Activated B cell treated with CpG ODN at 0.5 μM for 24 hours (primary cell): ENCODE results near the gene TFF2. TPM values are rescaled to one million over a fixed set of nuclear protein-coding genes. Genes with fewer than 3 reads are reported as not detected.

Experiments used
- ATAC-seq: fragments of 200-7000 bp; cut with Tn5 transposase; one replicate; pipeline ENCODE4 v1.10.0; 2021; ENCODE audit warnings: low read depth, mild to moderate bottlenecking, moderate library complexity
- CTCF ChIA-PET: fragments of 350-600 bp; sonication (Branson Sonifier 250); formaldehyde crosslinking; loops from one replicate; lab custom pipeline; 2021; ENCODE audit warnings: antibody characterized with exemption; lab: Charles Lee
- POLR2A ChIA-PET: fragments of 350-600 bp; sonication (Branson Sonifier 250); formaldehyde crosslinking; loops from one replicate; lab custom pipeline; 2021; ENCODE audit warnings: antibody characterized with exemption; lab: Charles Lee
- DNase-seq: peaks from one replicate; pipeline ENCODE4 v3.0.0; 2022
- H3K27ac Mint-ChIP-seq: one replicate; pipeline ENCODE4 v1.8.0; 2020; ENCODE audit warnings: mixed read lengths
- H3K27me3 Mint-ChIP-seq: one replicate; pipeline ENCODE4 v1.8.0; 2021; ENCODE audit warnings: mixed read lengths
- H3K36me3 Mint-ChIP-seq: one replicate; pipeline ENCODE4 v1.8.0; 2021; ENCODE audit warnings: low read depth, mixed read lengths
- H3K4me1 Mint-ChIP-seq: one replicate; pipeline ENCODE4 v1.8.0; 2021; ENCODE audit warnings: mixed read lengths
- H3K4me3 Mint-ChIP-seq: one replicate; pipeline ENCODE4 v1.8.0; 2020; ENCODE audit warnings: mild to moderate bottlenecking, mixed read lengths
- H3K9me3 Mint-ChIP-seq: one replicate; pipeline ENCODE4 v1.8.0; 2020; ENCODE audit warnings: mixed read lengths
- intact Hi-C: fragments of 100-400 bp; cut with micrococcal nuclease; formaldehyde crosslinking; loops from one replicate; pipeline ENCODE4 v1.15.1; 2024
- total RNA-seq: library from RNA; stranded (reverse); gene quantifications from 2 replicates; pipeline ENCODE4 v1.2.3, GENCODE V29; 2022
- TF ChIP-seq, protein P1 (sequence below): fragments of 200-600 bp; IDR thresholded peaks from one replicate; pipeline ENCODE4 v1.8.0; 2022; ENCODE audit warnings: antibody characterized with exemption, mild to moderate bottlenecking

The TFF2 gene
- total RNA-seq, 1 donor from 2014 or later = not detected

DNA sequence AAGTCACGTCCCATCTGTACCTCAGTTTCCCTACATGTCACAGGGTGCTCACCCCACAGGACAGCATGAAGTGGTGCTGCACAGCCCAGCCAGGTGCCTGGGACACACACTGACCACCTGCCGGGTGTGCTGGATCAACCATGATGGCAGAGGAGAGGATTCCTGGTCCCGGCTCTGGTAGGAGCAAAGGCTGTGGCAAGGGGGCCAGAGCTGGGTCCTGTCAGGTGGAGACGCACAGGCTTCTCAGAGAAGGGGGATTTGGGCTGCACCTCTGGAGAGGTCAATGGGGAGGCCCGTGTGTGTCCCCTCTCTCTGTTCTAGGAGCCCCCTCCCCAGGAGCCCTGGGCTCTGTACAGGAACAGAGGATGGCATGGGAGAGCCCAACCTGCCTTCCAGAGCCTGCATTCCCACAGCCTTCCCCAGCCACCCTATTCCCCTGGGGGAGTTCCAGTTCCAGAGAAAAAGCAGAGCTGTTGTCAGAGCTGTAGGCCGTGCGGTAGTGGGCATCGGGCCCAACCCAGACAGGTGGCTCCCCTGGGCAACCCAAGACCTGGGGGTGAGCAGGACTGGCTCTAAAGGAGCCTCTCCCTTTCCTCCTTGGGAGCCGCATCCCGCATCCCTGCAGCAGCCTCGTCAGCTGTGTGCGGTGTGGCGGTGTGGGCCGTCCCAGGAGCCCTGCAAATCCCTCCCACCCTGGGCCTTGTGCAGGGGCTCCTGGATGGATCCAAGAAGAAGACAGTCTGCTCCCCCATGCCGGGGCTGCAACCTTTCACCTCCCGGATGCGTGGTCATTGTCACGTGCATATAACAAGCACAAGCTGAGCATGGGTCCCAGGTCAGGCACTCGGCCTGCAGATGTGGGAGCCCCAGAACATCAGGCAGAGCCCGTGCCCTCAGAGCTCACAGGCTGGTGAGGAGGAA is 32.7 kb downstream of the TFF2 start:
- ATAC-seq (no peak), DNase-seq (no peak)
- Mint-ChIP-seq H3K36me3 (no peaks in the 10 kb centered on the region), H3K9me3 (no peaks in the 10 kb centered on the region), H3K27me3 (peaks cover 5% of the 10 kb centered on the region), H3K27ac (no peak overlapping the region), H3K4me1 (peaks cover 17% of the 10 kb centered on the region), H3K4me3 (no peak overlapping the region)
- CTCF ChIA-PET = interaction anchor here (1.0 kb wide), 1 partner anchor 8 kb away, joined by 5 read pairs; no protein-coding TSS in a partner anchor
- TF ChIP-seq, protein P1, sequence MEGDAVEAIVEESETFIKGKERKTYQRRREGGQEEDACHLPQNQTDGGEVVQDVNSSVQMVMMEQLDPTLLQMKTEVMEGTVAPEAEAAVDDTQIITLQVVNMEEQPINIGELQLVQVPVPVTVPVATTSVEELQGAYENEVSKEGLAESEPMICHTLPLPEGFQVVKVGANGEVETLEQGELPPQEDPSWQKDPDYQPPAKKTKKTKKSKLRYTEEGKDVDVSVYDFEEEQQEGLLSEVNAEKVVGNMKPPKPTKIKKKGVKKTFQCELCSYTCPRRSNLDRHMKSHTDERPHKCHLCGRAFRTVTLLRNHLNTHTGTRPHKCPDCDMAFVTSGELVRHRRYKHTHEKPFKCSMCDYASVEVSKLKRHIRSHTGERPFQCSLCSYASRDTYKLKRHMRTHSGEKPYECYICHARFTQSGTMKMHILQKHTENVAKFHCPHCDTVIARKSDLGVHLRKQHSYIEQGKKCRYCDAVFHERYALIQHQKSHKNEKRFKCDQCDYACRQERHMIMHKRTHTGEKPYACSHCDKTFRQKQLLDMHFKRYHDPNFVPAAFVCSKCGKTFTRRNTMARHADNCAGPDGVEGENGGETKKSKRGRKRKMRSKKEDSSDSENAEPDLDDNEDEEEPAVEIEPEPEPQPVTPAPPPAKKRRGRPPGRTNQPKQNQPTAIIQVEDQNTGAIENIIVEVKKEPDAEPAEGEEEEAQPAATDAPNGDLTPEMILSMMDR = no peak
- POLR2A ChIA-PET = no interaction called here
- intact Hi-C loops = no loop called here

DNA sequence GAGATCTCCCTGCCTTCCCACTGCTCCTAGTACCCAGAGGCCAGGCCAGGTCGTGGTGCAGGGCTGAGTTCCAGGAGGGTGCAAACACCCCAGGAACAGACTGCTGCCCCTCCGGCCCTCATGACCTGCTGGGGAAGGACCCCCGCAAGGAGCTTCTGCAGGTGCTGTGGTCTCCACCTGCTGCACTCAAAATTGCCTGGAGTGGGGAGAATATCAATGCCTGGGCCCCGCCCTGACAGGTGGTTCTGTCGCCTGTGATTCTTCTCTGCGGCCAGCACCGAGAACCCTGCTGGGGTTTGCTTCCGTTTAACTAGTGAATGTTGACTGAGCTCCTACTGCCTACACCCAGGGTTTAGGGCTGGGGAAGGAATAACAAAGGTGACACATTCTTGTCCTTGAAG is 33.5 kb downstream of the TFF2 start:
- DNase-seq = no peak
- no peak overlapping the region for H3K27ac Mint-ChIP-seq
- H3K9me3 Mint-ChIP-seq = no peaks in the 10 kb centered on the region
- ChIA-PET POLR2A (interaction anchor here (0.6 kb wide), 1 partner anchor 99 kb away, joined by 3 read pairs; no protein-coding TSS in a partner anchor), CTCF (no interaction called here)
- H3K27me3 Mint-ChIP-seq = no peaks in the 10 kb centered on the region
- H3K36me3 Mint-ChIP-seq = no peaks in the 10 kb centered on the region
- no peak for ATAC-seq
- TF ChIP-seq, protein P1 = no peak
- intact Hi-C loops = no loop called here
- peaks cover 17% of the 10 kb centered on the region for H3K4me1 Mint-ChIP-seq
- no peak overlapping the region for H3K4me3 Mint-ChIP-seq

DNA sequence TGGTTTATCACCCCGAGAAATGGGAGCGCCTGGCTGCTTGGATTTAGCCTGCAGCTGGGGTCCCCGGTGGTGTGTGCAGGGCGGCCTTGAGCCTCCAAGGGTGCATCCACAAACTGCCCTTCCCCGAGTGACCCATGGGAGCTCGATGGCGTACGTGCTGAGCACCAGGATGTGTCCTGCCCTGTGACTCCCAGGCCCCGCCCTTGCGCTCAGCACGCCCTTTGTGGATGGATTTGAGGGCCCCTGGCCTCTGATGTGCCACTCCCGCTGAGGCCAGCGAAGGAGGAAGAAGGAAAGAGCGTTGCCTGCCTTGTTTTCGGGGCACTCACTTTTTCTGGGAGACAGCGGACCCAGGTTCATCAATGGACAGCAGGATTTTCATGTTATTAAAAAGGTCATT is 33.9 kb downstream of the TFF2 start:
- TF ChIP-seq, protein P1 = no peak
- Mint-ChIP-seq H3K4me1 (peaks cover 17% of the 10 kb centered on the region), H3K4me3 (no peak overlapping the region), H3K27me3 (no peaks in the 10 kb centered on the region), H3K27ac (no peak overlapping the region), H3K9me3 (no peaks in the 10 kb centered on the region), H3K36me3 (no peaks in the 10 kb centered on the region)
- ChIA-PET POLR2A (interaction anchor here (0.6 kb wide), 1 partner anchor 99 kb away, joined by 3 read pairs; no protein-coding TSS in a partner anchor), CTCF (no interaction called here)
- ATAC-seq (no peak), DNase-seq (no peak)
- intact Hi-C loops = no loop called here

DNA sequence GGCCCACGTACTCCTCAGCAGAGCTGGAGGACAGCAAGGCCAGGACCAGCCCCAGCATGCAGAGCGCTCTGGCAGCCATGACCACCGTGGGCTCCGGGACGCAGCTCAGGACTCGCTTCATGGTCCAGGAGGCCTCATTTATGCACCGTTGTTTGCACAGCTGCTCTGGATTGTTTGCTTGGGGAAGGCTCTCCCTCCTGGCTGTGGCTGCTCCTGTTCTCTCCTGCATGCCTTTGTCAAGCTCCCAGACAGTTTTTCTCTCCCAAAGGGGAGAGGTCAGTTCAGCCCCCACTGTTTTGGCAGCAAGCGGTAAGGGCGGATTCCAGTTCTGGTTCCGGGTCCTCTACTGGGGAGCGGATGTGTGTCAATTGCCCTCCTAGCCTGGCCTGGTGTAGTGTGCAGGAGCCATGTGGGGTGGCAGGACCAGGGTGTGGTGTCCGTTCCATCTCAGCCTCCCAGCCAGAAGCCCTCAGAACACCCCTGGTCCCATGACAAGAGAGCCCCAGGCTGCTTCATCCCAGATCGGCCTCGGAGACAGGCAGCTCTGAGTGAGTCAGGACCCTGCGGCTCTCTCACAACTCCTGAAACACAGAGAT is 35.4 kb downstream of the TFF2 start, which contains the start of gene TFF3:
Gene TFF3 (minus strand): TSS at position 114 of the 596 bp plus-strand sequence. CDS start 35 bp downstream, at position 79.
- TF ChIP-seq, protein P1 = no peak
- intact Hi-C loops = no loop called here
- Mint-ChIP-seq H3K27me3 (no peaks in the 10 kb centered on the region), H3K4me1 (peaks cover 17% of the 10 kb centered on the region), H3K27ac (no peak within 1 kb of the TSS), H3K4me3 (no peak within 1 kb of the TSS), H3K36me3 (no peaks in the 10 kb centered on the region), H3K9me3 (no peaks in the 10 kb centered on the region)
- ATAC-seq (no peak), DNase-seq (no peak)
- POLR2A ChIA-PET = no interaction called here
- CTCF ChIA-PET = no interaction called here
